Endothelial cell of umbilical vein (primary cell): Measurements from ENCODE around the gene CCDC82. TPM values are rescaled to one million over a fixed set of nuclear protein-coding genes. Genes with fewer than 3 reads are reported as not detected.

Experiments used
- BruUV-seq: library from RNA; stranded (reverse); fragments of 400-500 nt; replicated peaks from 2 replicates; lab custom pipeline; 2021; lab: Mats Ljungman, UMichigan
- CTCF ChIA-PET: fragments of 300-600, 350-600 bp; sonication (Branson Sonifier 250); formaldehyde crosslinking; loops from one replicate; lab custom pipeline; 2021; ENCODE audit warnings: antibody characterized with exemption, inconsistent platforms; lab: Charles Lee
- POLR2A ChIA-PET: fragments of 300-600, 350-600 bp; sonication (Branson Sonifier 250); formaldehyde crosslinking; loops from one replicate; lab custom pipeline; 2021; ENCODE audit warnings: antibody characterized with exemption, inconsistent platforms; lab: Charles Lee
- DNase-seq: peaks from one replicate; pipeline ENCODE4 v3.0.0-alpha.2; 2011; ENCODE audit warnings: low read depth, low spot score
- FAIRE-seq: peaks from 2 replicates; lab custom pipeline; 2011; peaks lifted over from hg19 to GRCh38; lab: Jason Lieb, UNC
- H2AFZ ChIP-seq: 2 replicates; pipeline ENCODE4 v1.6.0; 2012; ENCODE audit warnings: low read depth, low read length, control low read depth, inconsistent platforms
- H3K27ac ChIP-seq: 2 replicates; pipeline ENCODE4 v1.5.1; 2011; ENCODE audit warnings: low read depth, mild to moderate bottlenecking, control low read depth, low read length, moderate library complexity; ENCODE audit not compliant: insufficient read depth
- H3K27me3 ChIP-seq, 2 experiments: 2 replicates each; pipeline versions ENCODE4 v1.6.0 to v1.6.1; 2011; ENCODE audit warnings: low read length in 2 of 2, mixed read lengths in 1 of 2; ENCODE audit not compliant: control insufficient read depth in 2 of 2, insufficient read depth in 2 of 2
- H3K36me3 ChIP-seq, 2 experiments: 2 replicates in 1 of 2; 3 replicates in 1 of 2; pipeline ENCODE4 v1.5.1; 2011; ENCODE audit warnings: low read length in 2 of 2, mild to moderate bottlenecking in 1 of 2, moderate library complexity in 1 of 2; ENCODE audit not compliant: control insufficient read depth in 2 of 2, insufficient read depth in 2 of 2; ENCODE audit errors: extremely low read depth in 1 of 2
- H3K4me1 ChIP-seq: 3 replicates; pipeline ENCODE4 v1.5.1; 2011; ENCODE audit warnings: mild to moderate bottlenecking, low read length; ENCODE audit not compliant: control insufficient read depth, insufficient read depth; ENCODE audit errors: extremely low read depth
- H3K4me2 ChIP-seq: 2 replicates; pipeline ENCODE4 v1.6.1; 2011; ENCODE audit warnings: low read length, control low read depth, mixed read lengths; ENCODE audit not compliant: insufficient read depth
- H3K4me3 ChIP-seq, 3 experiments: fragments of 200-600 bp in 1 of 3; sonication (generic), shearing (Covaris generic) in 1 of 3; replicated peaks in 1 of 3; 2 replicates each; pipeline ENCODE4 v1.5.1; 2011 to 2016; ENCODE audit warnings: control low read depth in 3 of 3, low read length in 3 of 3, mild to moderate bottlenecking in 2 of 3, inconsistent platforms in 1 of 3, low read depth in 1 of 3, moderate library complexity in 1 of 3; ENCODE audit not compliant: insufficient read depth in 1 of 3
- H3K79me2 ChIP-seq: 2 replicates; pipeline ENCODE4 v1.6.0; 2012; ENCODE audit warnings: low read length, inconsistent platforms; ENCODE audit not compliant: control insufficient read depth, insufficient read depth
- H3K9ac ChIP-seq: replicated peaks from 2 replicates; pipeline ENCODE3; 2011; ENCODE audit warnings: low read length, control low read depth; ENCODE audit not compliant: insufficient read depth; ENCODE audit errors: extremely low read depth
- H3K9me1 ChIP-seq: replicated peaks from 3 replicates; pipeline ENCODE4 v1.6.0; 2011; ENCODE audit warnings: mild to moderate bottlenecking, low read length; ENCODE audit not compliant: control insufficient read depth, insufficient read depth; ENCODE audit errors: extremely low read depth
- H3K9me3 ChIP-seq: replicated peaks from 2 replicates; pipeline ENCODE4 v1.5.1; 2012; ENCODE audit warnings: low read length, inconsistent platforms; ENCODE audit not compliant: control insufficient read depth, insufficient read depth
- H4K20me1 ChIP-seq: replicated peaks from 2 replicates; pipeline ENCODE3; 2011; ENCODE audit warnings: mild to moderate bottlenecking, low read length; ENCODE audit not compliant: control insufficient read depth, insufficient read depth; ENCODE audit errors: extremely low read depth
- FOS ChIP-seq: IDR thresholded peaks from 2 replicates; pipeline ENCODE4 v1.6.1; 2011; ENCODE audit warnings: mild to moderate bottlenecking, low read length, moderate library complexity, borderline replicate concordance; ENCODE audit not compliant: insufficient read depth
- GATA2 ChIP-seq: IDR thresholded peaks from 2 replicates; pipeline ENCODE4 v1.7.0; 2011; ENCODE audit warnings: low read depth, mild to moderate bottlenecking, moderate library complexity, mixed read lengths, low read length; ENCODE audit not compliant: insufficient read length, insufficient read depth
- JUN ChIP-seq: IDR thresholded peaks from 2 replicates; pipeline ENCODE4 v1.6.1; 2011; ENCODE audit warnings: borderline replicate concordance, low read depth; ENCODE audit not compliant: insufficient read length, insufficient read depth
- POLR2A ChIP-seq: IDR thresholded peaks from 2 replicates; pipeline ENCODE4 v1.6.1; 2012; ENCODE audit warnings: low read depth, mild to moderate bottlenecking, control low read depth, low read length
- POLR2AphosphoS5 ChIP-seq: IDR thresholded peaks from 2 replicates; pipeline ENCODE4 v1.6.1; 2012; ENCODE audit warnings: low read depth, mild to moderate bottlenecking, control low read depth, low read length, moderate library complexity; ENCODE audit not compliant: insufficient read depth
- dilution Hi-C: fragments of 300-500 bp; cut with MboI; formaldehyde crosslinking; loops from one replicate; pipeline ENCODE4 v1.15.0; 2019; ENCODE audit warnings: low sequenced_read_pairs; ENCODE audit not compliant: extremely low pct_ligation_motif_present
- intact Hi-C: fragments of 100-400 bp; cut with micrococcal nuclease; formaldehyde crosslinking; loops from one replicate; pipeline ENCODE4 v1.10.0; 2022
- polyA plus RNA-seq, 4 experiments: library from polyadenylated mRNA; depleted of rRNA in 3 of 4; stranded (reverse) in 3 of 4; unstranded in 1 of 4; fragments of >200 nt; gene quantifications; 2 replicates each; pipeline versions ENCODE4 v1.2.1 to v1.2.3, GENCODE V29; 2011 to 2012; ENCODE audit warnings: missing spikeins in 1 of 4
- total RNA-seq: library from RNA; stranded (reverse); gene quantifications from 2 replicates; pipeline ENCODE4 v1.2.3, GENCODE V29; 2021
- TF ChIP-seq, protein P1 (sequence below): IDR thresholded peaks from 2 replicates; pipeline ENCODE4 v1.6.1; 2011; ENCODE audit not compliant: insufficient read depth, insufficient read length
- TF ChIP-seq, protein P2 (sequence below), 2 donors: IDR thresholded peaks; 1 replicate in 1 of 2; 2 replicates in 1 of 2; pipeline ENCODE4 v1.5.1; 2011; ENCODE audit warnings: low read length in 2 of 2, mild to moderate bottlenecking in 2 of 2, moderate library complexity in 2 of 2, control low read depth in 1 of 2, inconsistent platforms in 1 of 2, low read depth in 1 of 2; ENCODE audit not compliant: insufficient read depth in 1 of 2; ENCODE audit errors: extremely low read depth in 1 of 2

CCDC82 gene
- total and polyA plus RNA-seq, 2 donors (not counting 3 experiments of a cell fraction or from before 2014, with no cell fraction given): 8.1 to 33.4 TPM

DNA sequence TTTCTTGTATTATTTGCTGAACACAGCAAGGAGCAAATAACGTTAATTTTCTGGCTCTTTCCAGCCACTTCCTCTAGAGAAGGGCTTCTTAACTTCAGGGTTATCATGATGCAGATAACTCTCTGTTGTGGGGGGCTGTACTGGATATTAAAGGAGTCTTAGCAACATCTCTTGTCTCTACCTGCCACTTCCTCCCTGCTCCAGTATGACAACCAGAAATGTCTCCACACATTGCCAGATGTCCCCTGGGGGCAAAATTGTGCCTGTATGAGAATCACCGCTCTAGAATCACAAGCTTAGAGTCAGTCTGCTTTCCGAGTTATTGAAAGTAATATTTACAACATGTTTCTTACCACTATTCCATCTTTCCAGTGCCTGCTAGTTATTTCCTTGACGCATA is 6.9 kb upstream of the CCDC82 start:
- peaks cover 2% of the 10 kb centered on the region for H3K79me2 ChIP-seq
- POLR2A ChIA-PET: no interaction called here
- H3K9me1 ChIP-seq: no peaks in the 10 kb centered on the region
- H3K27ac ChIP-seq: no peak overlapping the region
- no peak overlapping the region for H3K4me2 ChIP-seq
- BruUV-seq: no TSS peak
- intact Hi-C loops (no loop called here), dilution Hi-C loops (no loop called here)
- no peak for FAIRE-seq
- no peak overlapping the region for H2AFZ ChIP-seq
- DNase-seq: no peak
- peaks cover 8 to 11% of the 10 kb centered on the region in 2 experiments for H3K27me3 ChIP-seq
- H3K9me3 ChIP-seq: no peaks in the 10 kb centered on the region
- no peak overlapping the region for H3K9ac ChIP-seq
- CTCF ChIA-PET: interaction anchor here (0.9 to 6.2 kb wide), 4 partner anchors 28 to 560 kb away, joined by 3 to 145 read pairs (median 7); no protein-coding TSS in a partner anchor
- TF ChIP-seq GATA2 (no peak), FOS (no peak), JUN (no peak), POLR2AphosphoS5 (no peak), POLR2A (no peak)
- TF ChIP-seq, protein P1, sequence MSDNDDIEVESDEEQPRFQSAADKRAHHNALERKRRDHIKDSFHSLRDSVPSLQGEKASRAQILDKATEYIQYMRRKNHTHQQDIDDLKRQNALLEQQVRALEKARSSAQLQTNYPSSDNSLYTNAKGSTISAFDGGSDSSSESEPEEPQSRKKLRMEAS: no peak
- TF ChIP-seq, protein P2, sequence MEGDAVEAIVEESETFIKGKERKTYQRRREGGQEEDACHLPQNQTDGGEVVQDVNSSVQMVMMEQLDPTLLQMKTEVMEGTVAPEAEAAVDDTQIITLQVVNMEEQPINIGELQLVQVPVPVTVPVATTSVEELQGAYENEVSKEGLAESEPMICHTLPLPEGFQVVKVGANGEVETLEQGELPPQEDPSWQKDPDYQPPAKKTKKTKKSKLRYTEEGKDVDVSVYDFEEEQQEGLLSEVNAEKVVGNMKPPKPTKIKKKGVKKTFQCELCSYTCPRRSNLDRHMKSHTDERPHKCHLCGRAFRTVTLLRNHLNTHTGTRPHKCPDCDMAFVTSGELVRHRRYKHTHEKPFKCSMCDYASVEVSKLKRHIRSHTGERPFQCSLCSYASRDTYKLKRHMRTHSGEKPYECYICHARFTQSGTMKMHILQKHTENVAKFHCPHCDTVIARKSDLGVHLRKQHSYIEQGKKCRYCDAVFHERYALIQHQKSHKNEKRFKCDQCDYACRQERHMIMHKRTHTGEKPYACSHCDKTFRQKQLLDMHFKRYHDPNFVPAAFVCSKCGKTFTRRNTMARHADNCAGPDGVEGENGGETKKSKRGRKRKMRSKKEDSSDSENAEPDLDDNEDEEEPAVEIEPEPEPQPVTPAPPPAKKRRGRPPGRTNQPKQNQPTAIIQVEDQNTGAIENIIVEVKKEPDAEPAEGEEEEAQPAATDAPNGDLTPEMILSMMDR (IDR thresholded peaks at IDR 0.05; ENCODE audit: extremely low read depth in 1 of 2, insufficient read depth in 1 of 2, low read depth in 1 of 2, low read length in 2 of 2): no peak
- no peaks in the 10 kb centered on the region for H3K4me1 ChIP-seq
- no peaks in the 10 kb centered on the region for H4K20me1 ChIP-seq
- H3K4me3 ChIP-seq: no peak overlapping the region
- H3K36me3 ChIP-seq: no peaks in the 10 kb centered on the region
